ENCODE results near the gene SYK. TPM values are rescaled to one million over a fixed set of nuclear protein-coding genes. Genes with fewer than 3 reads are reported as not detected.

SYK gene
- total and polyA plus RNA-seq, 2 experiments from 2014 or later: 4.9 to 5.1 TPM

- H3K79me2 ChIP-seq: no peaks in the 10 kb centered on the region
- no peak for DNase-seq (ENCODE audit: low spot score)
- no peak overlapping the region for H3K4me2 ChIP-seq
- no peaks in the 10 kb centered on the region for H4K20me1 ChIP-seq (ENCODE audit: insufficient read depth, poor library complexity, severe bottlenecking)
- H3K4me1 ChIP-seq (ENCODE audit: insufficient read depth): no peaks in the 10 kb centered on the region
- TF ChIP-seq CTCF (IDR thresholded peaks at IDR 0.05; ENCODE audit: poor library complexity) (no peak), EZH2phosphoT487 (IDR thresholded peaks at IDR 0.05; ENCODE audit: low read depth, severe bottlenecking, unreplicated experiment) (no peak), EZH2 (IDR thresholded peaks at IDR 0.05; ENCODE audit: borderline replicate concordance) (no peak)
- no peak overlapping the region for H3K4me3 ChIP-seq
- H3K27me3 ChIP-seq: no peaks in the 10 kb centered on the region
- WGBS (ENCODE audit: low lambda C conversion rate, missing lambda C conversion rate): 92% methylated on average over 2 of the region's 2 CpGs
- no peaks in the 10 kb centered on the region for H3K9me2 ChIP-seq (replicated peaks; ENCODE audit: insufficient read depth)
- H3K36me3 ChIP-seq (replicated peaks; ENCODE audit: insufficient read depth, low read depth): no peaks in the 10 kb centered on the region
- H3K9me3 ChIP-seq (ENCODE audit: low read depth): no peaks in the 10 kb centered on the region
- no peak overlapping the region for H3K27ac ChIP-seq
- no peak overlapping the region for H2AFZ ChIP-seq
Measured at GRCh38 chr9:90873422-90873821, 71.8 kb downstream of the SYK start.

GRCh38 chr9:90874194-90874593, 72.6 kb downstream of the SYK start:
- Histone ChIP-seq H3K27me3 (no peaks in the 10 kb centered on the region), H3K4me3 (no peak overlapping the region), H3K36me3 (replicated peaks; ENCODE audit: insufficient read depth, low read depth) (no peaks in the 10 kb centered on the region), H3K9me2 (replicated peaks; ENCODE audit: insufficient read depth) (no peaks in the 10 kb centered on the region), H4K20me1 (ENCODE audit: insufficient read depth, poor library complexity, severe bottlenecking) (no peaks in the 10 kb centered on the region), H3K4me2 (no peak overlapping the region), H2AFZ (no peak overlapping the region), H3K27ac (no peak overlapping the region), H3K9me3 (ENCODE audit: low read depth) (no peaks in the 10 kb centered on the region), H3K79me2 (no peaks in the 10 kb centered on the region), H3K4me1 (ENCODE audit: insufficient read depth) (no peaks in the 10 kb centered on the region)
- WGBS (ENCODE audit: low lambda C conversion rate, missing lambda C conversion rate): 91% methylated on average over 8 of the region's 8 CpGs
- DNase-seq (ENCODE audit: low spot score): no peak
- no peak for TF ChIP-seq CTCF (IDR thresholded peaks at IDR 0.05; ENCODE audit: poor library complexity)
- no peak for TF ChIP-seq EZH2 (IDR thresholded peaks at IDR 0.05; ENCODE audit: borderline replicate concordance)
- TF ChIP-seq EZH2phosphoT487 (IDR thresholded peaks at IDR 0.05; ENCODE audit: low read depth, severe bottlenecking, unreplicated experiment): no peak

DNA sequence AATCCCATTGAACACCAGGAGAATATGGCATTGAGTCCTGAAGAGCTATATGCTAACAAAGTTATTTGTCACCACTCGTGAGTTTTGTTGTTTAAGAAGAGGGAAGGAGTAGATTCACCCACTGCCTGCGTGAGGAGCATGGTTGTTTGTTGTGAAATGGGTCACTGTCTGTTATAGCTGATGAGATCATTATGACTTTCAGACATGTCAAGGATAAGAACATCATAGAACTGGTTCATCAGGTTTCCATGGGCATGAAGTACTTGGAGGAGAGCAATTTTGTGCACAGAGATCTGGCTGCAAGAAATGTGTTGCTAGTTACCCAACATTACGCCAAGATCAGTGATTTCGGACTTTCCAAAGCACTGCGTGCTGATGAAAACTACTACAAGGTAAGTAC, 76.9 kb downstream of the SYK start:
- Histone ChIP-seq H3K4me3 (no peak overlapping the region), H3K4me1 (ENCODE audit: insufficient read depth) (no peaks in the 10 kb centered on the region), H3K79me2 (no peaks in the 10 kb centered on the region), H3K27ac (no peak overlapping the region), H3K27me3 (no peaks in the 10 kb centered on the region), H3K36me3 (replicated peaks; ENCODE audit: insufficient read depth, low read depth) (no peaks in the 10 kb centered on the region), H3K9me2 (replicated peaks; ENCODE audit: insufficient read depth) (no peaks in the 10 kb centered on the region), H4K20me1 (ENCODE audit: insufficient read depth, poor library complexity, severe bottlenecking) (no peaks in the 10 kb centered on the region), H3K4me2 (no peak overlapping the region), H3K9me3 (ENCODE audit: low read depth) (no peaks in the 10 kb centered on the region), H2AFZ (no peak overlapping the region)
- 75% methylated on average over 5 of the region's 5 CpGs for WGBS (ENCODE audit: low lambda C conversion rate, missing lambda C conversion rate)
- DNase-seq (ENCODE audit: low spot score): no peak
- TF ChIP-seq EZH2 (IDR thresholded peaks at IDR 0.05; ENCODE audit: borderline replicate concordance) (no peak), CTCF (IDR thresholded peaks at IDR 0.05; ENCODE audit: poor library complexity) (no peak), EZH2phosphoT487 (IDR thresholded peaks at IDR 0.05; ENCODE audit: low read depth, severe bottlenecking, unreplicated experiment) (no peak)

DNA sequence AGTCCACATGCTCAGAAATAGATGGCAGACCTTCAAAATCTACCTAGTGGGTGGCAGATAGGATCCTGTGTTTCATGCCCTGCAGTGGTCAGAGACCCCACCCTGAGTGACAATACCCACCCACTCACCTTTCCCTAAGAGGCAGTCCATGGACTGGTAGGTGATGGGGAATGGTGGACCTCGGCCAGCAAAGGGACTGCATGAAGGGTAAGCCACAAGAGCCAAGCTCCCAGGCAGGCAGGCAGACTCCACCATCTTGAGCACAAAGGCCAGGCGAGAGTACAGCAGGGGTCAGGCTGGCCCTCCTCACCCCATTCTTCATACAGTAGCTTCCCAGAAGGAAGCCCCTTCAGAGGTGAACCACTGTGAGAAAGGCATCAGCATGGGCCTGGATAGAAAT, 78.4 kb downstream of the SYK start:
- DNase-seq (ENCODE audit: low spot score): no peak
- WGBS (ENCODE audit: low lambda C conversion rate, missing lambda C conversion rate): 95% methylated on average over 2 of the region's 2 CpGs
- Histone ChIP-seq H3K4me3 (no peak overlapping the region), H4K20me1 (ENCODE audit: insufficient read depth, poor library complexity, severe bottlenecking) (no peaks in the 10 kb centered on the region), H2AFZ (no peak overlapping the region), H3K36me3 (replicated peaks; ENCODE audit: insufficient read depth, low read depth) (no peaks in the 10 kb centered on the region), H3K9me2 (replicated peaks; ENCODE audit: insufficient read depth) (no peaks in the 10 kb centered on the region), H3K9me3 (ENCODE audit: low read depth) (no peaks in the 10 kb centered on the region), H3K27me3 (no peaks in the 10 kb centered on the region), H3K27ac (no peak overlapping the region), H3K4me1 (ENCODE audit: insufficient read depth) (no peaks in the 10 kb centered on the region), H3K4me2 (no peak overlapping the region), H3K79me2 (no peaks in the 10 kb centered on the region)
- TF ChIP-seq EZH2phosphoT487 (IDR thresholded peaks at IDR 0.05; ENCODE audit: low read depth, severe bottlenecking, unreplicated experiment) (no peak), CTCF (IDR thresholded peaks at IDR 0.05; ENCODE audit: poor library complexity) (no peak), EZH2 (IDR thresholded peaks at IDR 0.05; ENCODE audit: borderline replicate concordance) (no peak)
